Vagina (tissue), 2 donors: Measurements from ENCODE around the gene INHA.

Experiments used
- CTCF ChIP-seq, 3 experiments: fragments of 450-650 bp in 2 of 3; fragments of 200-600 bp in 1 of 3; sonication (generic) in 1 of 3; IDR thresholded peaks; one replicate each; pipeline ENCODE4 v1.5.1; 2017 to 2019; ENCODE audit warnings: antibody characterized with exemption in 3 of 3, mild to moderate bottlenecking in 2 of 3, moderate library complexity in 2 of 3
- POLR2A ChIP-seq, 2 donors: fragments of 450-650 bp; IDR thresholded peaks; one replicate each; pipeline ENCODE4 v1.6.1; 2017; ENCODE audit warnings: antibody characterized with exemption in 2 of 2, mild to moderate bottlenecking in 2 of 2, moderate library complexity in 2 of 2
- POLR2AphosphoS5 ChIP-seq, 2 donors: sonication (generic); formaldehyde crosslinking; IDR thresholded peaks; one replicate each; pipeline ENCODE4 v1.9.0; 2017; ENCODE audit warnings: antibody characterized with exemption in 2 of 2, mild to moderate bottlenecking in 2 of 2, low read depth in 1 of 2; ENCODE audit not compliant: insufficient read depth in 1 of 2

- TF ChIP-seq CTCF (IDR thresholded peaks at IDR 0.05) (no peak), POLR2A (IDR thresholded peaks at IDR 0.05) (no peak), POLR2AphosphoS5 (IDR thresholded peaks at IDR 0.05; ENCODE audit: insufficient read depth in 1 of 2, low read depth in 1 of 2) (no peak)
These were observed 45.6 kb upstream of the INHA start for GRCh38 chr2:219526320-219527075.
